ENCODE results near the gene RAB11FIP3.

DNA sequence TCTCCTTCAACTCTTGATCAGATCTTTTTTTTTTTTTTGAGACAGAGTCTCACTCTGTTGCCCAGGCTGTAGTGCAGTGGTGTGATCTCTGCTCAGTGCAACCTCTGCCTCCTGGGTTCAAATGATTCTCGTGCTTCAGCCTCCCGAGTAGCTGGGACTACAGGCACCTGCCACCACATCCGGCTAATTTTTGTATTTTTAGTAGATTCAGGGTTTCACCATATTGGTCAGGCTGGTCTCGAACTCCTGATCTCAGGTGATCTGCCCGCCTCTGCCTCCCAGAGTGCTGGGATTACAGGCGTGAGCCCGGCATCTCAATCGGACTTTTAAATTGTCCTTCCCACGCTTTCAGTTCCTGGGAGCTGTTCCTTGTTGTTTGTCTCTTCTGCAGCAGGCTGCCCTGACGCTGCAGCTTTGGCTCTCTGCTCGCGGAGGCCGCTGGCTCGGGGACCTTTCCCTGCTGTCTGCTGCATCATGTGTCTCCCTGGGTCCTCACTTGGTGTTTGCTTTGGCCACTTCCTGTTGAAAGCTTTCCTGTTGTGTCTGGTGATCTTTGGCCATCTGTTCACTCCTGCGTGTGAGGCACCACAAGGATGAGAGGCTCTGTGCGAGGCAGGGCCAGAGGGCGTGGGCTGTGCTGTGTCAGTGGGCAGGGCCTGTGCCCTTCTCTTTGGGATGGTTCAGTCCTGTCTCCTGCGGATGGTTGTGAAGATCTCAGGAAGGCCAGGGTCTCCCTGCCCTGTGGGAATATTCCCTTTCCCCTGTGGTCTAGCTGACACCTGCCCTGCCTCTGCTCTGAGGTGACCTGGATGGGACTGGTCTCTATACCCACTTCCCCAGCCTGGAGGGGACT lies 83.7 kb downstream of the RAB11FIP3 start:
- TF ChIP-seq CTCF (IDR thresholded peaks at IDR 0.05): no peak
- TF ChIP-seq POLR2A (IDR thresholded peaks at IDR 0.05): no peak

Data from adrenal gland (tissue), 5 donors.